Middle frontal gyrus (tissue), 1 donor: Measurements from ENCODE around the gene DSCAM.
"Not testable (repeated sequence)": the region's sequence is repeated elsewhere in the genome, so short reads cannot be mapped to it uniquely, and the experiment has no call there.

Experiments
- DNase-seq: peaks from one replicate; pipeline ENCODE4 v3.0.0-alpha.2; 2015; ENCODE audit warnings: low spot score; ENCODE audit errors: extremely low spot score

Gene DSCAM

DNA sequence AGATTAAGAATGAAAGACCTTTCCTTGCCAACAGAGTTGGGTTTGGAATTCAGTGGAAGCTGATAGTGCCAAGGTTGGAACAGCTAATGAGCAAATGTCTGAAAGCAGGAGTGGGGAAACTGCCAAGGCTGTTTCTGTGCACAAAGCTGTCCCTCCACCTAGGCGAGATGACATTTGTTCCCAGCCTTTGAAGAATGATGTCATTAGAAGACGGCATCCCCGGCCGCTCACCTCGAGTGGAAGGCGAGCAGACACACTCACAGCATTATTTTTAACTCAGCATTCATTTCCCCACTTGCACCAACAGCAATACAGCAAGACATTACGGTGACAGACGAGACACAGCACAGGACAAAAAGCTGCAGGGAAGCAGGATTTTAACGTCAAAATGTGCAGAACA lies 515.8 kb downstream of the DSCAM start:
- peak; percentile 12 for DNase-seq

DNA sequence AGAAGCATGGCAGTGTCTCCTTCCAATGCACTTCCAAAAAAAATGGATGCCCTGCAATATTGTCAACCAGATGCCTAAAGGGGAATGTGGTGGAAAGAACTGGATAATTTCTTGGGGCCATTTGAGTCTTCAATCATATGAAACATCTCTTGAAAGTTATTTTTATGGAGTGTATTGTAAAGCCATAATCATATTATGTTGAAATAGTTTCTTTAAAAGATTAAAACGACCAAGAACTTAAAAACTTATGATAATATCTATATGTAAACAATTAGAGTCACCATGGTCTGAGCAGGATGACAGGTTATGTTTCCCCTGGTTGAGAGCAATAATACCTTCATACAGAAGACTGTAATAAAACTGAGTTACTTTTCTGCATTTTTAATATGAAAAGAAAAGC lies 522.6 kb downstream of the DSCAM start:
- DNase-seq, result no peak

DNA sequence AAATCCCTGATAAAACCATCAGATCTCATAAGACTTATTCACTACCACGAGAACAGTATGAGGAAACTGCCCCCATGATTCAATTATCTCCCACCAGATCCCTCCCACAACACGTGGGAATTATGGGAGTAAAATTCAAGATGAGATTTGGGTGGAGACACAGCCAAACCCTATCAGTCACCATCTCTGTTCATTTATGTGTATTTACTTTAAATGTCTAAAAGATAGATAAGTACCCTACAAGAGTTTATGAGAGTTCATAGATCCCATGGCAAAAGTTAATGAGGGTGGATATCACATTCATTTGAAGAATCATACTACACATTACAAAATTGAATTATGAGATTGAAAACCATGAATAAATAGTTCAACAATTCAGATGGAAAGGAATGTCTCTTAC lies 526.2 kb downstream of the DSCAM start:
- not testable (repeated sequence) for DNase-seq

DNA sequence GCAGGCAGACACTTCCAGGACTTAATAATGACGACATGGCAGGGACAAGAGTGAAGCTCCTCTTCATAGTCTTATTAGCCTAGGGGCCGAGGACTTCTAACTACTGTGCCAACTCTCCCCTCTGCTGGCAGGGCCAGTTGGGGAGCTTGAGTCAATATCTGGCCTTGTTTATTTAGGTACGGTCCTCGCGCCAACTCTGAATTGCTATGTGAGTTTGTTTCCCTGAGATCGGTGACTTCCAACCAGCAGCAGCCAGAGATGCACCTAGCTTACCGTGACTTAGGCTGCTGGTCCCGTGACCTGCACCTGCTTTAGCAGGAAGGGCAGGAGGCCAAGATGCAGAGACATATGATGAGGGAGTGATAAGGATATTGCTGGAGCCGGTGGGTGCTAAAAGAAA lies 528.6 kb downstream of the DSCAM start:
- no peak for DNase-seq

DNA sequence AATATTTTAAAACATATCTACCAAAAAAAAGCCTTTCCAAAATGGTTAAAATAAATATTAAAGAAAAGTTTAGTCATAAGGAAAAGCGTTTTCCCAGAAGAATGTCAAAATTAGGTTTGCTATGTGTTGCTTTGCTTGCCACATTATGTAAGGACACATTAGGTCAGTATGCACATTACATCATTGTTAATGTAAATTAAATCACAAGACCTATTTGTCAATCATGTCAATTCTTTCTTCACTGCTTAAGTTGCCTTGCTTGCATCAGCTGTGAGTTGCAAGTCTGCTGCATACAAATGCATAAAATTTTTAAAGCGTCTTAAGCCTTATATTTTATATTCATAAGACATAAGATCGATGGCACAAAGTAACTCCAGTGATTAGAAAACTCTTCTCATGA lies 530.9 kb downstream of the DSCAM start:
- DNase-seq, result no peak

DNA sequence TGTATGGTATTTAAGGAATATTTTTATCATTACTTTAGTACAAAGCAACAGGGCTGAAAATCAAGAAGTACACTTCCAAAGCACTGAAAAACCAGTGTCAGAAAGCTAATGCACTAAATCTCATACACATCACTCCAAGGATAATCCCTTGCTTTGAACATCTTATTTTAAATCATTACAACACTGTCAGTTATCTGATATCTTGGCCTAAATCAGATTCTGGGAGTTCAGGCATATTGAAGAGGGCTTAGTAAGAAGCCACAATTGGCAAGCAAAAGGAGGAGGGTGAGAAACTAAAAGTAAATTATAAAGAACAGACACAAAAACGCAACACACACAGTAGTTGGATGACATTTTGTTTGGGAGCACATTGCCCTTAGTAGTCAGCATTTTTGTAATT lies 531.3 kb downstream of the DSCAM start:
- no peak for DNase-seq

DNA sequence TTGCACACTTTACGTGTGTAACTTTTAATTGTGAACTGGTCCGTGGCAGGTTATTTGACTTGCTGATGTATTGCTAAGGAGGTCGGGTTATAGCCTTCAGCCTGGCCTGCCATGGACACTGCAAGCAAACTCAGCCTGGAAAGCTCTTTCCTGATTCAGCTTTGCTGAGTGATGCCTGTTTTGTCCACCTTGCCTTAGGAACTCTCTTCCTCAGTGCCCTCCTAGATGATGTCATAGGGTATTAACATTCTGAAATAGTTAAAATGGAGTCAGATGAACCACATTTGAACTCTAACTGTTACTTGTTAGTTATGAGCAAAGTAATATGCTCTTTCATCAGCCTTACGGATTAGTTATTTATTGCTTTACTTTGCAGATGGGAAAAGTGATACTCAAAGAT lies 533.7 kb downstream of the DSCAM start:
- no peak for DNase-seq

DNA sequence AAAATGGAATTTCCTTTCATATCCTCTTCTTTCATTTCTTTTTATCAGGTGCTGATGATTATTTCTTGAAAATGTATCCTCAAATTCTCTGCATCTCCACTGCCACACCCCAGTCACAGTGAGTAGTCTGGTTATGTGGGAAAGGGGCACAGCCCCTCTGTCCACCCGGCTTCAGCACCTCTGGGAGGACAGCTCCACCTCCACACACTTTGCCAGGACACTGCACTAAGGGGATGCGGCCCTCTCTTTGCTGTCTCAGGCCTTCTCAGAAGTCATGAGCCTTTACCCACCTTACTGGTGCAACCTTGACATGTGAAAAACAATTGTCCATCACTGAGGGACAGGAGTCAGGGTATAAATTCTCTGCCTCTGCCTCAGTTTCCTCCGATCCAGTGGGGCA lies 546.7 kb downstream of the DSCAM start:
- DNase-seq, result no peak

DNA sequence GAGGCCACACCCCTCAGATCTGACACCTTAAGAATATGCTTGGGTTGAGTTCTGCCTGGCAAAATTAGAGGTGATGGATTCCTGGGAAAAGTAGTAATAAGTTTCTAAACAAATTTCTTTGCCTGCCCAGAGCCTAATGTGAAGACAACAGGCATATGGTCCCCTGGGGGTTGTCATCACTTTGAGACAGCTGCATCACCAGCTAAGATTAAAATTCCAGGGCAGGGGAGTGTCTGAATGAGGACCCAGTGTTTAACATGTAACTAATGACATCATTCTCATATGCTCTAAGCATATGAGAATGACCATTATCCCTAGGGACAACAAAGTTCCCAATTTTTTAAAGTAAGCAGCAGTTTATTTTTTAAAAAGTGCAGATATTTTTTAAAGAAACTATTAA lies 547.5 kb downstream of the DSCAM start:
- DNase-seq, result no peak

DNA sequence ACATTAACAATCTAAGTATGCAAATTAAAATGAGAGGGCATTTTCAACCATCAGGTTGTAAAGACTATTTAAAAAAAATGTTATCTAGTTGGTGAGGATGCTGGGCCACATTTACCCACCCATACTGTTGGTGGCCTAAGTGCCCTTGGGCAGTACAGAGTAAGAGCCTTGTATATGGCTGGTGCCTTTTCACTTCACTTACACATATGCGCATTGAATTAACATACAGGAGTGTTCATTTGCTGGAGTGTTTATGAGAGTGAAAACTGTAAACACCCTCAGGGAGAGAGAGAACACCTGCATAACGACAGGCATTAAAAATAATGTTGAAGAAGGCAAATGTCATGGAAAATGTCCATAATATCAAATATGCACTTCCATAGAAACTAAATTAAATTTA lies 552.6 kb downstream of the DSCAM start:
- no peak for DNase-seq

DNA sequence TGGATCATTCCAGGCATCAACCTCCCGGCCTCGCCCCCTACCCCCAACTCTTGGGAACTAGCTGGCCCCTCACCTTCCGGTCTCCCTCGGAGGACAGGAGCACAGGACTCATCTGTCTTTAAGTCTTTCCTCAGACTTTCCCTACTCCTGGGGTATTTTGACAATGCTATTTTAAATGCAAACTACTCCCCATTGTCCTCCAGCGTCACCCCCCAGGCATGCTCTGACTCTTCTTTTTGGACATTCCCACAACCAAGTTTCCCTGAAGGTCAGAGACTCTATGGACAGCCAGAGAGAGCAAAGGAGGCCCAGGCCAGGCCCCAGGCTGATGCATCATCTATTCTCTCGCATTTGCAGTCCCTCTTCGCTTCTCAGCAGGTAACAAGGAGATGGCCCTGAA lies 555.4 kb downstream of the DSCAM start:
- no peak for DNase-seq

DNA sequence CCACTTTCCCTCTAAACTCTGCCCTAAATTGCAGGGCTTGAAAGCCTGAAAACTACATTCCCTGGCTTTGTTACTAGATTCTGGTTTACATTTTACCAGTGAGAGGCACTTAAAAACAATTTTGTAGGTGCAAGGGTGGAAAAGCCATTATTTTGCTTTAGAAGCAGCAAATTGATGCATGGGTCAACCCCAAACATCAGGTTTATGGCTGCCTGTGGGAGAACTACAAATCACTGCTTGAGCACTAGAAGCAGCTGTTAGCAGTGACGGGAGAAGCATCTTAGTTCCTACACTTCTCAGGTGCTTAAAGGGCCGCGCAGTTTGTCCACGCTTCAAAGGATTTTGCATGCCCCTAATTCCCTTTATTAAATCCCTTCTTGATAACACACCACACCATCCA lies 562.5 kb downstream of the DSCAM start:
- DNase-seq, result no peak

DNA sequence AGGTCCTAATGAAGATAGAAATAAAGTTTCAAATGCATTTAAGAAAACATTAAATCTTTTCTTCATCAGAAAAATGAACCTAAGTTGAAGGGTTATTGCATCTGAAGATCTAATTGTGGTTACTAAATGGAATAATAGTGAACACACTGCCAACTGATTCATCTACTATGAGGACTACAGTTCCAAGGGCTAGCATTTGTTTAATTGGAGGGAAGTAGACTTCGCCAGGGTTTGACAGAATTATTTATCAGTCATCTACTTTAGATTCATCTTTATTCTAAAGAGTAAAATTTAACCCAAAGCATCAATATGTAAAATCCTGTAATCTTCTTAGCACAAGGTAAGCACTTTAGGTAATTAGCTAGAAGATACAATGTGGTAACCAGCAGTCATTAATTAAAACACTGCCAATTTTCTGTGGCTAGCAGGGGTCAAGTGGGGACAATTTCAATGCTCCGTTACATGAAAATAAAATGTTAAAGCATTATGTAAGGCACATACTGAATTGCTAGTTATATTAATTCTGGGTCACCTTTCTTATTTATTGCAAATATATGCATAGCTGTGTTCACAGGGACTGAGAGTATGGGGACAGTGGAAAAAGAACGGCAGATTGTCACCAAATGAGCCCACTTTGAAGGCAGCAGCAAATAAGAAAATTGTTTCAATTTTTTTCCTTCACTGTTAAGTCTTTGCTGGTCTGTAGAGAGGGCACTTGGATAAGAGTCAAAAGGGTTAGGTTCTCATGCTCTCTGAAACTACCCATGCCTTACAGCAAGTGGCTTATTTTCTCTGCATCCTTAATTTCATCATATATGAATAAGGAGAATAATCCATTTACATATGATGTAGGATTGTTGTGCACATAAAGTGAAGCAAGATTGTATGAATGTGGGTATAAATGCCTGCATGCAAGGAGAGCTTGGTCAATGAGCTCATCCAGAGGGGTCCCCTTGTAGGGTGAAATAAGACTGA lies 563.8 kb downstream of the DSCAM start:
- DNase-seq, result no peak

DNA sequence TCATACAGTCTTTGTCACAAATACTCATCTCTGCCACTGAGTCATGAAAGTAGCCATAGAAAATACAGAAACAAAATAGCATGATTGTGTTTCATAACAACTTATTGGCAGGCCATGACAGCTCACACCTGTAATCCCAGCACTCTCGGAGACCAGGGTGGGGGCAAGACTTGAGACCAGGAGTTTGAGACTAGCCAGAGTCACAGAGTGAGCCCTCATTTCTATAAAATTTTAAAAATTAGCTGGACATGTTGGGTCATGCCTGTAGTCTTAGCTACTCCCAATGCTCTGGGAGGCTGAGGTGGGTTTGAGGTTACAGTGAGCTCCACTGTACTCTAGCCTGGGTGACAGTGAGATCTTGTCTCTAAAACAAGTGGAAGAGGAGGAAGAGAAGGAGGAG lies 568.6 kb downstream of the DSCAM start:
- DNase-seq, result no peak

DNA sequence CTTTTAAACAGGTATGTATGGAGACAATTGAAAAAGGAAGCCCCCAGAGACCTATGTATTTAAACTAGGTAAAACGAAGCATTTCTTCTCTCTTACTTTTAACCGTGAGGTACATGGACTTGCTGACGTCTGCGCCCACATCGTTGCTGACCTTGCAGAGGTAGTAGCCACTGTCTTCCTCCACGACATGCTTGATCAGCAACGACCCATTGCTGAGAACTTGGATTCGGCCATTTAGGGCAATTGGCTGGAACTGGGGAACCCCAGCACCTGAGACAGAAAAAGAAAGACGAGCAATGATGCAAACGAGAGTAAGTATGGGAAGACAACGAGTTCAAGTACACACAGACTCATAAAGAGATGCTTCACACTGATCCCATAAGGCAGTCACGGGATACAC lies 571.0 kb downstream of the DSCAM start:
- DNase-seq, result no peak

DNA sequence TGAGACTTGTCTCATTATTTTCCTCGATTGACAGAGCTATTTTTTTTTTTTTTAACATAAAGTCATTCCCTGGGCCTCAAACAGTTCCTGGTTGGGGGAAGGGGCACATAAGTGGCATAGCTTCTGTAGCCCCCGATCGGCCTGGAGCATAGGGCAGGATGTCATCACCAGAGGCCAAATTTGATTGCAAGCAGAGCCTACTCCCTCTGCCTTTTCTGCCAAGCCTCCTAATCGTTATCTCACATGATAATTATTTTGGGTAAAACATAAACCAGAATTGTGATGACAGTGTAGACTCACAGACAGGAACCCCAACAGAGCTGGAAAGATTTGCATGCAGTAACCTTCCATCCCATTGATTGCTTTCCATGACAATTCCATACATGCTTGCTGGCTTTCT lies 574.9 kb downstream of the DSCAM start:
- DNase-seq, result no peak

DNA sequence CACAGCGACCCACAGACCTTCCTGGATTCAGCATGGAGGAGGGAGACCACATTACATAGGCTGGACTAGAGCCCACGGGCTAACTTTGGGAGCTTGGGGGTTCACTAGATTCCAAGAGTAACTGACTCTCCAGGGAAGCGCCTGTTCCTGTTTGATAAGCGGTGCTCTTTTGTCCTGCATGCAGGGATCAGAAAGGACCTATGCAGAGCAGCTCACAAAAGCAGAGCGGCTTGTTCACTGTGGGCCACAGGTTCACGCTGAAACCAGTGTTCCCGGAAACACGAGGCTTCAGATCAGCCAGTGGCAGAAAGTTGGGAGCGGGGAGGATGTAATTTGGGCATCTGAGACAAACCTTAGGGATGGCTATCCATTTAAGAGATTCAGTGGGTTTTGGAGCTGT lies 575.8 kb downstream of the DSCAM start:
- DNase-seq, result no peak

DNA sequence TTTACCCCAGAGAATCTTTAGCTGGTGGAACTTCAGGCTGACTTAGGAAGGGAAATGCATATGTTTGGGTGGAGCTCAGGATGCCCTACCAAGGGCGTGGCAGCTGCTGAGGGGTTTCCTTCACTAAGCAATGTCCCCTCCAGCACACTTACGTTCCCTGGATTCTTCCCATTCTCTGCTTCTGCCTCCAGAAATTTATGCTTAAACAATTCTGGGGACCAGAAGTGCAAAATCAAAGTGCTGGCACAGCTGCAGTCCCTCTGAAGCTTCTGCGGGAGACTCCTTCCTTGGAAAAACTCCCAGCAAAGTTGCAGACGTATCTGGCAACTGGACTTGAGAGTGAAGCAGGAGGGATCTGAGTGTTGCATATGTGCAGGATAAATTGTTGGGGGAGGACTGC lies 576.9 kb downstream of the DSCAM start:
- DNase-seq, result peak; percentile 45

DNA sequence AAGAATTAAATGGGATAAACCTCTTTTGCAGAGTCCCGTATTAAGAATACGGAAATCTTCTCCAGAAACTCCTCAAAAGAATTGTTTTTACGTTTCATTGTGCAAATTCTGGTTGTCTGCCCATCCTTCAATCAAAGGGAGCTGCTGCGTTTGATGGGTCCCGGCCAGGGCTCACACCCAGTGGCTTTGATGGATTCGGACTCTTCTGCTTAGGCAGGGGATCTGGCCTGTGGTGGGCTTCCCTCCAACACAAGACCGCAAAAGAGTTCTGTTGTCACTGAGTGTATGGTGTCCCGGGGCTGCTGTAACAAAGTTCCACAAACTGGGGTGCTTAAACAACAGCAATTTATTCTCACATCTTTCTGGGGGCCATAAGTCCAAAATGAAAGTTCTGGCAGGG lies 577.7 kb downstream of the DSCAM start:
- no peak for DNase-seq

DNA sequence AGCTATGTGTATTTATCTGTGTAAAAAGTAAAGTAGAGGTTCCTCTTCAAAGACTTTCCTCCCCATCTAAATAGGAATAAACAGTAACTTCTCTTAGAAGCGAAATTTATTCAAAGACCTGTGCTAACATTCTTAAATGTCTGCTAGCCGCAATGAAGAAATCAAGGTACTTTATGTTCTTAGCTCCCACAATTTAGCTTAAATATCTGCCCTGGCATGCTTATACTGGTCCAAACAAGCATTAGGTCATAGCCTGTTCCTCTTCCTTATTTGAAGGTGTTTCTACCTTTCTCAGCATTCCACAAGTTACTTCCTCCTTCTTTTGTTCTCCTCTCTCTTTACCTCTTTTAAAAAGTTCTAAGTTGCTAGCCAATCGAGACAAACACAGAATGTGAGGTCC lies 588.5 kb downstream of the DSCAM start:
- not testable (repeated sequence) for DNase-seq

DNA sequence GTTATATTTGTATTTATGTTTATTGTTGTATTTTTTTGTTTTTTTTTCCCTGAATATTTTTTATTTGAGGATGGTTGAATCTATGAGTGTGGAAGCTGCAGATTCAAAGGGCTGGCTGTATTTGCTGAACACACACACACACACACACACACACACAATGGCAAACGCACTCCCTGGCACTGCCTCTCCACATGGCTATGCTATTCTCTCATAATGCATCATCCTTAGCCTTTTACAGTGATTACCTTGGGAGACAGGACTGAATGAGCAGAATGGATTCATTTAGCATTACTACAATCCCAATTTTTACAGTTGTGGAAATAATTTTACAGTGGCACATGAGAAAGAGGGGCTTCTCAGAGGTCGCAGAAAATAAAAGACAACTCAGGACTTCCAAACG lies 589.6 kb downstream of the DSCAM start:
- DNase-seq, result no peak

DNA sequence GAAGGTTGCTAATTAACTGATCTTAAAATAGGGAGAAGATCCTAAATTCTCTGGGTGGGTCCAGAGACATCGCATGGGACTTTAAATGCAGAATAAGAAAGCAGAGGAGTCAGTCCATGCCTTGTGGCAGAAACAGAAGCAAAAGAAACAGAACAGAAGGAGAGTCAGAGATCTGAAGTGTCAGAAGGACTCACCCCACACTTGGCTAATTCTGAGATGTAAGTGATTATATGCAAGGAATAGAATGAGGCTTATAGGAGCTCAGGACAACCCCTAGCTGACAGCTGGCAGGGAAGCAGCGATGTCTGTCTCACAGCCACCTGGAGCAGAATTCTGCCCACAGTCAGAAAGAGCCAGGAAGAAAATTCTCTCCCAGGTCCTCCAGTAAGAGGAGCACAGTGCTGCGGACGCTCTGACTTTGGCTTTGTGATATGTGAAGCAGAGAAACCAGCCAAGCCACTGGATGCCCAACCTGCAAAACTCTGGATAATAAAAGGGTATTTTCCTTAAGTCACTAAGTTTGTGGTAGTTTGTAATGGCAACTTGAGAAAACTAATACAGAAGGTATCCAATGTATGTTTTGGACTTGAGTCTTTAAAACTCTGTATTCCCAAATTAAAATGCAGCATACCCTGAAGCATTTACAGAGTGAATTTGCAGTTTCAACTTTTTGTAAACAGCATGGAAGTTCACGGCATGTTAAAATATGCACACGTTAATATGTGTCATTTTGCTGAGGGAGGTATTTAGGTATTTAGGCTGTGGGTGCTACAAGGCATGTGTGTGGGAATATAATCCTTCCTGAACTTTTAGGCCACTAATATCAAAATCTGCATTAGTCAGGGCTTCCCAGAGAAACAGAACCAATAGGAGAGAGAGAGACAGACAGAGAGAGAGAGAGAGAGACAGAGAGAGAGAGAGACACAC lies 591.2 kb downstream of the DSCAM start:
- no peak for DNase-seq
